ENCODE results near the gene GREM1.

DNA sequence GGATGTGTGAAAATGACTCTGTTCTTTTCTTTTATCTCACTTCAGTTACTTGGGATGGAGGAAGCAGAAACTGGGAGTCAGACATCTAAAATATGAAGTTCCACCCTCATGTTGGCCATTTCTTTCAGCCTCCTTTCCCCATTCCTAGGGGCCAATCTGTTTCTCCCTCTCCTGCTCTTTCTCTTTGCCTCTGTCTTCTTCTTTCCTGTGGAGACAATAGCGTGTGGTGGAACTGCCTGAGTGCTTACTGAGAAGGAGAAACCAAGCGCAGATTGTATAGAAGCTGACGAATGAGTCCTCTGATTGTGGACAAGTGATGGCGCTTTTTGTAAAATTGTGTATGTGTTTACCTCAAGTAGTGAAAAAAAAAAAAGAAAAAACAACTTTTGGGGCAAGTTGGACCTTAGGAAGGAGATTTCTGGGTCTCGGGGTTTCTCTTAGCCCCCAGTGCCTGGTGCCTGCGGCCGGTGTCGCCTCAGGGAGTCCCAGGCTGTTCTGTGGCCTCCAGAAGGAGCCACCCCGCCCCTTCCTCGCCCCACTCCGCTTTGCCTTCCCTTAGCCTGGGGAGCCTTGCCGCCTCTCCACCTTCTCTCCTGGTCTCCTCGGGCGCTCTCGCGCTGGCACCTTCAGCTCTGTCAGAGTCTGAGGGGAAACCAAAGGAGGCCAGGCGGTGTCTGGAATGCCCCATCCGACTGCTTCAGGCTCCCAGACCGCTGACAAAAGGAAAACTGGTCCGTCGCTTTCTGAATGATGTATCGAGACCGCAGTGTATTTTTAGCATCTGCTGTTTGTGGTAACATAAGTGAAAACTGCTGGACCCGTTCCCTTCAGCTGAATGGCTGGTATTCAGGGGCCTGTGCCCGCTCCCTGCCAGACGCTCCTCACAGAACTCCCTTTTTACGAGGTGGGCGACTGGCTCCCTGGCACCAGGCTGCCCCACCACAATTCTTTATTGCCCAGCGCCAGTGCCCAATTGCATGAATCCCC lies 46.2 kb upstream of the GREM1 start:
- TF ChIP-seq, protein P1, sequence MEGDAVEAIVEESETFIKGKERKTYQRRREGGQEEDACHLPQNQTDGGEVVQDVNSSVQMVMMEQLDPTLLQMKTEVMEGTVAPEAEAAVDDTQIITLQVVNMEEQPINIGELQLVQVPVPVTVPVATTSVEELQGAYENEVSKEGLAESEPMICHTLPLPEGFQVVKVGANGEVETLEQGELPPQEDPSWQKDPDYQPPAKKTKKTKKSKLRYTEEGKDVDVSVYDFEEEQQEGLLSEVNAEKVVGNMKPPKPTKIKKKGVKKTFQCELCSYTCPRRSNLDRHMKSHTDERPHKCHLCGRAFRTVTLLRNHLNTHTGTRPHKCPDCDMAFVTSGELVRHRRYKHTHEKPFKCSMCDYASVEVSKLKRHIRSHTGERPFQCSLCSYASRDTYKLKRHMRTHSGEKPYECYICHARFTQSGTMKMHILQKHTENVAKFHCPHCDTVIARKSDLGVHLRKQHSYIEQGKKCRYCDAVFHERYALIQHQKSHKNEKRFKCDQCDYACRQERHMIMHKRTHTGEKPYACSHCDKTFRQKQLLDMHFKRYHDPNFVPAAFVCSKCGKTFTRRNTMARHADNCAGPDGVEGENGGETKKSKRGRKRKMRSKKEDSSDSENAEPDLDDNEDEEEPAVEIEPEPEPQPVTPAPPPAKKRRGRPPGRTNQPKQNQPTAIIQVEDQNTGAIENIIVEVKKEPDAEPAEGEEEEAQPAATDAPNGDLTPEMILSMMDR (IDR thresholded peaks at IDR 0.05), result no peak
- no peak for TF ChIP-seq POLR2AphosphoS5 (IDR thresholded peaks at IDR 0.05)
